ENCODE data around the gene EMILIN2.

Gene EMILIN2

DNA sequence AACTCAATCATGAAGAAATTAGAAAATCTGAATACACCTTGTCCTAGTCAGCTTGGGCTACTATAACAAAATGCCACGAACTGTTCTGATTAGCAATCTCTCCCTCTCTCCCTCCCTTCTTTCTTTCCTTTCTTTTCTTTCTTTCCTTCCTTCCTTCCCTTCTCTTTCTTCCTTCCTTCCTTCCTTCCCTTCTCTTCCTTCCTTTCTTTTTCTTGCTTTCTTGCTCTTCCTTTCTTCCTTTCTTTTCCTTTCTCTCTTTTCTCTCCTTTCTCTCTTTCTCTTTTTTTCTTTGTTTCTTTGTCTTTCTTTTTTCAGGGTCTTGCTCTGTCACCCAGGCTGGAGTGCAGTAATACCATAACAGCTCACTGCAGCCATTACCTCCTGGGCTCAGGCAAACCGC lies 23.6 kb upstream of the EMILIN2 start:
- H3K4me2 ChIP-seq (ENCODE audit: low read length), result no peak overlapping the region
- no peak overlapping the region for H3K9ac ChIP-seq
- H3K27ac ChIP-seq, result no peak overlapping the region
- H3K79me2 ChIP-seq, result no peaks in the 10 kb centered on the region
- no peak overlapping the region for H2AFZ ChIP-seq
- H3K9me3 ChIP-seq (ENCODE audit: control insufficient read depth, low read length), result no peaks in the 10 kb centered on the region
- H3K27me3 ChIP-seq (ENCODE audit: control insufficient read depth, insufficient read depth, low read length), result no peaks in the 10 kb centered on the region
- H3K4me3 ChIP-seq (ENCODE audit: low read depth, low read length), result no peak overlapping the region
- no peaks in the 10 kb centered on the region for H3K36me3 ChIP-seq (ENCODE audit: control insufficient read depth, insufficient read depth, low read length)
- no peaks in the 10 kb centered on the region for H3K4me1 ChIP-seq
- TF ChIP-seq, protein P1, sequence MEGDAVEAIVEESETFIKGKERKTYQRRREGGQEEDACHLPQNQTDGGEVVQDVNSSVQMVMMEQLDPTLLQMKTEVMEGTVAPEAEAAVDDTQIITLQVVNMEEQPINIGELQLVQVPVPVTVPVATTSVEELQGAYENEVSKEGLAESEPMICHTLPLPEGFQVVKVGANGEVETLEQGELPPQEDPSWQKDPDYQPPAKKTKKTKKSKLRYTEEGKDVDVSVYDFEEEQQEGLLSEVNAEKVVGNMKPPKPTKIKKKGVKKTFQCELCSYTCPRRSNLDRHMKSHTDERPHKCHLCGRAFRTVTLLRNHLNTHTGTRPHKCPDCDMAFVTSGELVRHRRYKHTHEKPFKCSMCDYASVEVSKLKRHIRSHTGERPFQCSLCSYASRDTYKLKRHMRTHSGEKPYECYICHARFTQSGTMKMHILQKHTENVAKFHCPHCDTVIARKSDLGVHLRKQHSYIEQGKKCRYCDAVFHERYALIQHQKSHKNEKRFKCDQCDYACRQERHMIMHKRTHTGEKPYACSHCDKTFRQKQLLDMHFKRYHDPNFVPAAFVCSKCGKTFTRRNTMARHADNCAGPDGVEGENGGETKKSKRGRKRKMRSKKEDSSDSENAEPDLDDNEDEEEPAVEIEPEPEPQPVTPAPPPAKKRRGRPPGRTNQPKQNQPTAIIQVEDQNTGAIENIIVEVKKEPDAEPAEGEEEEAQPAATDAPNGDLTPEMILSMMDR (IDR thresholded peaks at IDR 0.05), result no peak

DNA sequence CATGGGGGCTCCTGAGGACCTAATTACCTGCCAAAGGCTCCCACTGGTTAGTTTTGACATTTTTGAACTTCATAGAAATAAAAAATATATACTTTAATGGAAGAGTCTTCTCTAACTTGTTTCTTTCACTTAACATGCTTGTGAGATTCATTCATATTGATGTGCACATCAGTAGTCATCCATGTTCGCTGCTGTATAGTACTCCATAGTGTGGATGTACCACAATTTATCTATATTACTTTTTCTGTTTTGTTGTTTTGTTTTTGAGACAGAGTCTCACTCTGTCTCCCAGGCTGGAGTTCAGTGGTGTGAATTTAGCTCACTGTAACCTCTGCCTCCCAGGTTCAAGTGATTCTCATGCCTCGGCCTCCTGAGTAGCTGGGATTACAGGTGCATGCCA lies 22.8 kb upstream of the EMILIN2 start:
- Histone ChIP-seq H2AFZ (no peak overlapping the region), H3K36me3 (ENCODE audit: control insufficient read depth, insufficient read depth, low read length) (no peaks in the 10 kb centered on the region), H3K4me3 (ENCODE audit: low read depth, low read length) (no peak overlapping the region), H3K9me3 (ENCODE audit: control insufficient read depth, low read length) (no peaks in the 10 kb centered on the region), H3K27ac (no peak overlapping the region), H3K4me2 (ENCODE audit: low read length) (no peak overlapping the region), H3K4me1 (no peaks in the 10 kb centered on the region), H3K9ac (no peak overlapping the region), H3K27me3 (ENCODE audit: control insufficient read depth, insufficient read depth, low read length) (no peaks in the 10 kb centered on the region), H3K79me2 (no peaks in the 10 kb centered on the region)
- TF ChIP-seq, protein P1 (IDR thresholded peaks at IDR 0.05), result no peak

DNA sequence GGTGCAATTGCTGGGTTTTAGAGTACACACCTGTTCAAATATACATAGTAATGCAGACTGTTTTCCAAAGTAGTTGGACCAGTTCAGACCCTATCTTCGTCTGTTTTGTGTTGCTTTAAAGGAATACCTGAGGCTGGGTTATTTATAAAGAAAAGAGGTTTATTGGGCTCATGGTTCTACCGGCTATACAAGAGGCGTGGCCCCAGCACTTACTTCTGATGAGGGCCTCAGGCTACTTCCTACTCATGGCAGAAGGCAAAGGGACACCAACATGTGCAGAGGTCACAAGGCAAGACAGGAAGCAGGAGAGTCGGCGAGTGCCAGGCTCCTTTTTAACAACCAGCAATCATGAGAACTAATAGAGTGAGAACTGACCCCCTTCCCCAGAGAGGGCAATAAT lies 21.9 kb upstream of the EMILIN2 start:
- no peak overlapping the region for H2AFZ ChIP-seq
- H3K9ac ChIP-seq, result no peak overlapping the region
- no peak overlapping the region for H3K4me3 ChIP-seq (ENCODE audit: low read depth, low read length)
- H3K79me2 ChIP-seq, result no peaks in the 10 kb centered on the region
- H3K27ac ChIP-seq, result no peak overlapping the region
- H3K4me1 ChIP-seq, result no peaks in the 10 kb centered on the region
- no peaks in the 10 kb centered on the region for H3K9me3 ChIP-seq (ENCODE audit: control insufficient read depth, low read length)
- H3K36me3 ChIP-seq (ENCODE audit: control insufficient read depth, insufficient read depth, low read length), result no peaks in the 10 kb centered on the region
- no peaks in the 10 kb centered on the region for H3K27me3 ChIP-seq (ENCODE audit: control insufficient read depth, insufficient read depth, low read length)
- TF ChIP-seq, protein P1 (IDR thresholded peaks at IDR 0.05), result no peak
- H3K4me2 ChIP-seq (ENCODE audit: low read length), result no peak overlapping the region

DNA sequence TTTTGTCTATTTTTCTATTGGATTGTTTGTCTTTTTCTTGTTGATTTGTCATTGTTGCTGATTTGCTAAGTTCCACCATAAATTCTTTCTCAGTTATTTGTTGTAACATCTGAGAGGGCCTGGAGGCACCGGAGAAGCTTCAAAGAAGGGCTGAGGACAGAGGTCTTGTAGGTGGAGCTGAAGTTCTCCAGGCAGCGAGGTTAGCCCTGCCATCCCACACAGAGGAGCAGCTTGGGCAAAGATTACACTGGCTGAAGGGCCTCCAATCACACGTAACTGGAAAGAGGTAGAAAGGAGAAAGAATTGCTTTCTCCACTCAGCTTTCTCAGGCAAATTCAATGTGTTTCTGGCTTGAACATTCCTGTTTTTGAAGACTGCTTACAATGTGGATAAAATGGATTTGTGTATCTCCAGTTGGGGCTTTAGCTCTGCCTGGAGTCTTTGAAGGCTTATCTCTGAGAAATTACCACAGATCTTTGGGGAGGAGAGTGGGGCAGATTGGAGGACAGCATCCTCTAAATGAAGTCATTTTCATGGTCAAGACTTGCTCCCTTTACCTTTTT lies 21.1 kb upstream of the EMILIN2 start:
- H3K36me3 ChIP-seq (ENCODE audit: control insufficient read depth, insufficient read depth, low read length), result no peaks in the 10 kb centered on the region
- H2AFZ ChIP-seq, result peak overlapping the region; percentile 6
- TF ChIP-seq, protein P1 (IDR thresholded peaks at IDR 0.05), result no peak
- no peak overlapping the region for H3K4me3 ChIP-seq (ENCODE audit: low read depth, low read length)
- H3K4me1 ChIP-seq, result no peaks in the 10 kb centered on the region
- H3K27ac ChIP-seq, result no peak overlapping the region
- no peak overlapping the region for H3K4me2 ChIP-seq (ENCODE audit: low read length)
- H3K79me2 ChIP-seq, result no peaks in the 10 kb centered on the region
- H3K9me3 ChIP-seq (ENCODE audit: control insufficient read depth, low read length), result no peaks in the 10 kb centered on the region
- no peak overlapping the region for H3K9ac ChIP-seq
- no peaks in the 10 kb centered on the region for H3K27me3 ChIP-seq (ENCODE audit: control insufficient read depth, insufficient read depth, low read length)

DNA sequence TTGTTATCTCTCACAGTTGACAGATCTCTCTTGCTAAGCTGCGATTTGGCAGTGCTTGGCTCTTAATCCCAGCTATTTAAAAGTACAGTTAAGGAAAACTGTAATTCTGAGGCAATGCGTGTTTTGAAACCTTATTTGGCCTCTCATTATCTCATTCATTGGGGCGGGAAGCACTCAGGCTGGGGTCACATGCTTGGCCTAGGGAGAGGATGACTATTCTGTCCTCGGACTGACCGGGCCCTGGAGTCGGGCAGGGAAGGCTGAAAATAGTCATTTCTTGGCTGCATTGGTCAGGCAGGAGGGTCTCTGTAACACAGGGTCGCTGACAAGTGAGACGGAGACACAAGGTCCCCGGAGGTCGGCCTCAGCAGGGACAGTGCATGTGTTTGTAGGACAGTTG lies 20.2 kb upstream of the EMILIN2 start:
- Histone ChIP-seq H3K27me3 (ENCODE audit: control insufficient read depth, insufficient read depth, low read length) (no peaks in the 10 kb centered on the region), H3K4me2 (ENCODE audit: low read length) (no peak overlapping the region), H3K27ac (no peak overlapping the region), H3K4me1 (peaks cover 5% of the 10 kb centered on the region), H3K79me2 (no peaks in the 10 kb centered on the region), H3K9ac (no peak overlapping the region), H3K4me3 (ENCODE audit: low read depth, low read length) (no peak overlapping the region), H2AFZ (peak overlapping the region; percentile 59), H3K36me3 (ENCODE audit: control insufficient read depth, insufficient read depth, low read length) (no peaks in the 10 kb centered on the region), H3K9me3 (ENCODE audit: control insufficient read depth, low read length) (no peaks in the 10 kb centered on the region)
- TF ChIP-seq, protein P1 (IDR thresholded peaks at IDR 0.05), result no peak

All from parathyroid adenoma (tissue), 2 donors.